ENCODE data around the gene ZSCAN22.

DNA sequence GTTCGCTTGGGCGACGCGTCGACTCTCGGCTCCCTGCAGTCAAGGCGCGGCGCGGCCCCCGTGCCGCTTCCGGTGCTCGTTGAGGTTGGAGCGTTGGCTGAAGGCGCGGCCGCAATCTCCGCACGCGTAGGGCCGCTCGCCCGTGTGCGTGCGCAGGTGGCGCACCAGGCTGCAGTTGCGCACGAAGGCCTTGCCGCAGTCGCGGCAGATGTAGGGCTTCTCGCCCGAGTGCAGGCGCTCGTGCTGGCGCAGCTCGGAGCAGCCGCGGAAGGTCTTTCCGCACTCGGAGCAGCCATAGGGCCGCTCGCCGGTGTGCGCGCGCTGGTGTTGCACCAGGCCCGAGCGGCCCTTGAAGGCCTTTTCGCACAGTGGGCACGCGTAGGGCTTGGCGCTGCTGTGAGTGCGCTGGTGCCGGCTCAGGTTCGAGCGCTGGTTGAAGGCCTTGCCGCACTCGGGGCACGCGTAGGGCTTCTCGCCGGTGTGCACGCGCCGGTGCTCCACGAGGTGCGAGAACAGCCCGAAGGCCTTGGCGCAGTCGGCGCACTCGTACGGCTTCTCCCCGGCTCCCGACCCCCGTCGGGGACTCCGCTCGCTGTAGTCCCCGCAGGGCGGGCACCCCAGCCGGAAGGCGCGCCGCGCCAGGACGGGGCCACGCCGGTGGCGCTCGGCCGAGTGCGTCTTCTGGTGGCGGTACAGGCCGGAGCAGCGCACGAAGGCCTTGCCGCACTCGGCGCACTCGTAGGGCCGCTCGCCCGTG, 41.1 kb downstream of the ZSCAN22 start:
- TF ChIP-seq CTCF (IDR thresholded peaks at IDR 0.05; ENCODE audit: poor library complexity, severe bottlenecking) (no peak), TAF1 (IDR thresholded peaks at IDR 0.05; ENCODE audit: low read depth) (no peak), EZH2 (IDR thresholded peaks at IDR 0.05; ENCODE audit: borderline replicate concordance, insufficient read depth, low read length, poor library complexity, severe bottlenecking) (no peak), POLR2AphosphoS5 (IDR thresholded peaks at IDR 0.05) (no peak), SMC3 (conservative IDR thresholded peaks at IDR 0.05; ENCODE audit: poor library complexity) (no peak)

Measured in neural cell (in vitro differentiated cells).